Immature natural killer cell (primary cell): ENCODE data around the gene CDK2AP2. TPM values are rescaled to one million over a fixed set of nuclear protein-coding genes. Genes with fewer than 3 reads are reported as not detected.
A peak's percentile ranks its signal among the peaks of the same experiment; 100 is the strongest.
"Not testable (repeated sequence)": the region's sequence is repeated elsewhere in the genome, so short reads cannot be mapped to it uniquely, and the experiment has no call there.

Experiments
- DNase-seq, 3 donors: peaks; one replicate each; pipeline ENCODE4 v3.0.0; 2022; ENCODE audit warnings: mixed read lengths in 1 of 3
- H3K27ac Mint-ChIP-seq, 6 donors: one replicate each; pipeline ENCODE4 v1.8.0; 2020; ENCODE audit warnings: mixed read lengths in 6 of 6, mild to moderate bottlenecking in 5 of 6, inconsistent platforms in 4 of 6, moderate library complexity in 3 of 6
- H3K27me3 Mint-ChIP-seq, 3 donors: one replicate each; pipeline ENCODE4 v1.8.0; 2020 to 2021; ENCODE audit warnings: low read depth in 3 of 3, mild to moderate bottlenecking in 3 of 3, mixed read lengths in 3 of 3, moderate library complexity in 3 of 3, inconsistent platforms in 1 of 3
- H3K36me3 Mint-ChIP-seq, 3 donors: one replicate each; pipeline ENCODE4 v1.8.0; 2020; ENCODE audit warnings: mixed read lengths in 3 of 3, inconsistent platforms in 2 of 3, mild to moderate bottlenecking in 2 of 3
- H3K4me1 Mint-ChIP-seq, 2 donors: one replicate each; pipeline ENCODE4 v1.8.0; 2020; ENCODE audit warnings: inconsistent platforms in 2 of 2, mild to moderate bottlenecking in 2 of 2, mixed read lengths in 2 of 2, moderate library complexity in 1 of 2
- H3K4me3 Mint-ChIP-seq, 5 donors: one replicate each; pipeline ENCODE4 v1.8.0; 2020; ENCODE audit warnings: mild to moderate bottlenecking in 5 of 5, mixed read lengths in 5 of 5, inconsistent platforms in 3 of 5, moderate library complexity in 3 of 5
- H3K9me3 Mint-ChIP-seq, 6 donors: one replicate each; pipeline ENCODE4 v1.8.0; 2020; ENCODE audit warnings: mild to moderate bottlenecking in 6 of 6, mixed read lengths in 6 of 6, inconsistent platforms in 4 of 6, moderate library complexity in 3 of 6
- polyA plus RNA-seq, 3 donors: library from polyadenylated mRNA; unstranded; fragments of 300-500 nt; fragmentation: Illumina TruSeq; gene quantifications; one replicate each; pipeline ENCODE4 v1.2.3, GENCODE V29; 2021

Gene CDK2AP2
- polyA plus RNA-seq, 3 donors from 2014 or later, result 190 to 301 (median 226) TPM

GRCh38 chr11:67520856-67521824 is 13.2 kb upstream of the CDK2AP2 start:
- Mint-ChIP-seq H3K27me3 (peaks cover 0 to 2% (median 1%) of the 10 kb centered on the region in 3 donors), H3K4me3 (no peak overlapping the region), H3K27ac (no peak overlapping the region)

GRCh38 chr11:67519726-67520125 is 11.8 kb upstream of the CDK2AP2 start:
- H3K4me1 Mint-ChIP-seq, result no peaks in the 10 kb centered on the region
- H3K4me3 Mint-ChIP-seq, result no peak overlapping the region
- no peak for DNase-seq
- H3K27ac Mint-ChIP-seq, result no peak overlapping the region
- H3K36me3 Mint-ChIP-seq, result no peaks in the 10 kb centered on the region
- H3K27me3 Mint-ChIP-seq, result peaks cover 0 to 7% (median 5%) of the 10 kb centered on the region in 3 donors
- H3K9me3 Mint-ChIP-seq, result no peaks in the 10 kb centered on the region

More at GRCh38 chr11:67520856-67521824, 13.2 kb upstream of the CDK2AP2 start:
- DNase-seq, result no peak
- H3K9me3 Mint-ChIP-seq, result no peaks in the 10 kb centered on the region
- H3K4me1 Mint-ChIP-seq, result no peaks in the 10 kb centered on the region
- no peaks in the 10 kb centered on the region for H3K36me3 Mint-ChIP-seq

- no peaks in the 10 kb centered on the region for H3K9me3 Mint-ChIP-seq
- H3K4me1 Mint-ChIP-seq, result no peaks in the 10 kb centered on the region
- no peaks in the 10 kb centered on the region for H3K36me3 Mint-ChIP-seq
- H3K27ac Mint-ChIP-seq, result no peak overlapping the region
- H3K4me3 Mint-ChIP-seq, result no peak overlapping the region
- DNase-seq, result no peak
- peaks cover 0 to 10% (median 7%) of the 10 kb centered on the region in 3 donors for H3K27me3 Mint-ChIP-seq
Measured at GRCh38 chr11:67517784-67518552, 10.0 kb upstream of the CDK2AP2 start.

- Mint-ChIP-seq H3K9me3 (no peaks in the 10 kb centered on the region), H3K4me3 (no peak overlapping the region), H3K36me3 (no peaks in the 10 kb centered on the region), H3K27me3 (peaks cover 0 to 14% (median 8%) of the 10 kb centered on the region in 3 donors), H3K4me1 (no peaks in the 10 kb centered on the region), H3K27ac (no peak overlapping the region)
- no peak for DNase-seq
Measured at GRCh38 chr11:67516806-67517205, 8.8 kb upstream of the CDK2AP2 start.

- Mint-ChIP-seq H3K9me3 (no peaks in the 10 kb centered on the region), H3K27ac (no peak overlapping the region), H3K4me1 (peaks cover under 1 to 2% of the 10 kb centered on the region in 2 donors), H3K36me3 (no peaks in the 10 kb centered on the region), H3K4me3 (no peak overlapping the region), H3K27me3 (peaks cover 3 to 17% (median 13%) of the 10 kb centered on the region in 3 donors)
- no peak for DNase-seq
Measured at GRCh38 chr11:67514116-67514515, 6.2 kb upstream of the CDK2AP2 start.

- not testable (repeated sequence) for DNase-seq, H3K27ac Mint-ChIP-seq, H3K9me3 Mint-ChIP-seq, H3K36me3 Mint-ChIP-seq, H3K4me3 Mint-ChIP-seq
- Mint-ChIP-seq H3K4me1 (peaks cover 19 to 22% of the 10 kb centered on the region in 2 donors), H3K27me3 (peaks cover 16 to 24% (median 24%) of the 10 kb centered on the region in 3 donors)
Measured at GRCh38 chr11:67511558-67511957, 3.6 kb upstream of the CDK2AP2 start.

GRCh38 chr11:67510023-67510345 is 2.0 kb upstream of the CDK2AP2 start:
- H3K4me3 Mint-ChIP-seq, result peak overlapping the region in 4 of 5 donors; percentile 40 to 59 (median 52)
- peaks cover 20 to 26% (median 20%) of the 10 kb centered on the region in 3 donors for H3K27me3 Mint-ChIP-seq
- DNase-seq, result no peak
- no peaks in the 10 kb centered on the region for H3K36me3 Mint-ChIP-seq
- peak overlapping the region in 4 of 6 donors; percentile 25 to 64 (median 62) for H3K27ac Mint-ChIP-seq
- H3K9me3 Mint-ChIP-seq, result no peaks in the 10 kb centered on the region
- peaks cover 32 to 36% of the 10 kb centered on the region in 2 donors for H3K4me1 Mint-ChIP-seq

GRCh38 chr11:67508486-67509121 is 642 bp upstream of the CDK2AP2 start:
- Mint-ChIP-seq H3K9me3 (no peaks in the 10 kb centered on the region), H3K4me3 (peak overlapping the region; percentile 85 to 92 (median 90)), H3K27me3 (peaks cover 17 to 31% (median 23%) of the 10 kb centered on the region in 3 donors), H3K4me1 (peaks cover 35 to 36% of the 10 kb centered on the region in 2 donors), H3K27ac (peak overlapping the region; percentile 93 to 98 (median 98)), H3K36me3 (no peaks in the 10 kb centered on the region)
- peak; percentile 99 for DNase-seq

GRCh38 chr11:67507242-67507863 is 609 bp downstream of the CDK2AP2 start:
- peak overlapping the region; percentile 96 to 98 (median 98) for H3K27ac Mint-ChIP-seq
- H3K4me3 Mint-ChIP-seq, result peak overlapping the region; percentile 85 to 92 (median 90)
- peaks cover 0 to 5% (median 0%) of the 10 kb centered on the region in 3 donors for H3K36me3 Mint-ChIP-seq
- H3K9me3 Mint-ChIP-seq, result no peaks in the 10 kb centered on the region
- H3K27me3 Mint-ChIP-seq, result peaks cover 10 to 30% (median 23%) of the 10 kb centered on the region in 3 donors
- DNase-seq, result no peak
- H3K4me1 Mint-ChIP-seq, result peaks cover 43% of the 10 kb centered on the region in 2 donors

GRCh38 chr11:67506426-67507051 is 1.4 kb downstream of the CDK2AP2 start:
- H3K36me3 Mint-ChIP-seq, result peaks cover 0 to 5% (median 0%) of the 10 kb centered on the region in 3 donors
- peak overlapping the region; percentile 89 to 93 (median 90) for H3K4me3 Mint-ChIP-seq
- H3K9me3 Mint-ChIP-seq, result no peaks in the 10 kb centered on the region
- peak in 1 of 3 donors; percentile 20 for DNase-seq
- H3K27me3 Mint-ChIP-seq, result peaks cover 10 to 29% (median 23%) of the 10 kb centered on the region in 3 donors
- peaks cover 43% of the 10 kb centered on the region in 2 donors for H3K4me1 Mint-ChIP-seq
- peak overlapping the region; percentile 96 to 99 (median 98) for H3K27ac Mint-ChIP-seq

GRCh38 chr11:67505605-67506396 is 2.2 kb downstream of the CDK2AP2 start:
- H3K27me3 Mint-ChIP-seq, result peaks cover 10 to 30% (median 23%) of the 10 kb centered on the region in 3 donors
- H3K36me3 Mint-ChIP-seq, result peaks cover 5 to 9% (median 7%) of the 10 kb centered on the region in 3 donors
- peak; percentile 82 to 87 (median 84) for DNase-seq
- H3K4me1 Mint-ChIP-seq, result peaks cover 48 to 49% of the 10 kb centered on the region in 2 donors
- no peaks in the 10 kb centered on the region for H3K9me3 Mint-ChIP-seq
- H3K4me3 Mint-ChIP-seq, result peak overlapping the region; percentile 86 to 93 (median 90)
- H3K27ac Mint-ChIP-seq, result peak overlapping the region; percentile 96 to 99 (median 98)
